Neural cell (in vitro differentiated cells): Measurements from ENCODE around the gene ROBO1. TPM values are rescaled to one million over a fixed set of nuclear protein-coding genes. Genes with fewer than 3 reads are reported as not detected.

ENCODE experiments used
- H2AFZ ChIP-seq: fragments of 200-600, 300-800 bp; sonication (generic), shearing (Covaris generic); 2 replicates; pipeline ENCODE4 v1.6.0; 2014; ENCODE audit warnings: low read depth, mild to moderate bottlenecking, antibody characterized with exemption, low read length, moderate library complexity
- H3F3A ChIP-seq: fragments of 200-600 bp; shearing (Covaris generic); 2 replicates; pipeline ENCODE4 v1.6.1; 2016; ENCODE audit warnings: mild to moderate bottlenecking, moderate library complexity, mixed read lengths, antibody characterized with exemption, low read length; ENCODE audit not compliant: insufficient read depth, poor library complexity, severe bottlenecking
- H3K27ac ChIP-seq: fragments of 200-600, 300-800 bp; sonication (generic), shearing (Covaris generic); 2 replicates; pipeline ENCODE4 v1.5.1; 2014; ENCODE audit warnings: mild to moderate bottlenecking, low read length, moderate library complexity
- H3K27me3 ChIP-seq: fragments of 300-800, 200-600 bp; sonication (generic), shearing (Covaris generic); 2 replicates; pipeline ENCODE4 v1.6.0; 2014; ENCODE audit warnings: mild to moderate bottlenecking, low read depth, low read length, moderate library complexity; ENCODE audit not compliant: insufficient read depth
- H3K36me3 ChIP-seq: fragments of 300-800, 200-600 bp; sonication (generic), shearing (Covaris generic); 2 replicates; pipeline ENCODE4 v1.5.1; 2014; ENCODE audit warnings: mild to moderate bottlenecking, antibody characterized with exemption, low read length, moderate library complexity; ENCODE audit not compliant: insufficient read depth
- H3K4me2 ChIP-seq: fragments of 300-800, 200-600 bp; sonication (generic), shearing (Covaris generic); 2 replicates; pipeline ENCODE4 v1.6.0; 2014; ENCODE audit warnings: mild to moderate bottlenecking, low read length
- H3K4me3 ChIP-seq: fragments of 300-800, 200-600 bp; sonication (generic), shearing (Covaris generic); 2 replicates; pipeline ENCODE4 v1.5.1; 2014; ENCODE audit warnings: mild to moderate bottlenecking, low read length, moderate library complexity
- H3K79me2 ChIP-seq: fragments of 200-600 bp; shearing (Covaris generic); replicated peaks from 2 replicates; pipeline ENCODE4 v1.6.0; 2014; ENCODE audit warnings: mild to moderate bottlenecking, low read length, moderate library complexity; ENCODE audit not compliant: insufficient read depth
- H3K9ac ChIP-seq: fragments of 300-800, 200-600 bp; sonication (generic), shearing (Covaris generic); 2 replicates; pipeline ENCODE4 v1.6.1; 2016; ENCODE audit warnings: mild to moderate bottlenecking, low read length, mixed read lengths
- H3K9me2 ChIP-seq: fragments of 200-600 bp; shearing (Covaris generic); 2 replicates; pipeline ENCODE4 v1.6.1; 2016; ENCODE audit warnings: mild to moderate bottlenecking, low read length, mixed read lengths; ENCODE audit not compliant: insufficient read depth
- H3K9me3 ChIP-seq: fragments of 200-600, 300-800 bp; sonication (generic), shearing (Covaris generic); 2 replicates; pipeline ENCODE4 v1.6.1; 2016; ENCODE audit warnings: mild to moderate bottlenecking, mixed run types, low read length, moderate library complexity, mixed read lengths
- H4K20me1 ChIP-seq: fragments of 200-600 bp; shearing (Covaris generic); 2 replicates; pipeline ENCODE4 v1.6.1; 2016; ENCODE audit warnings: mild to moderate bottlenecking, mixed run types; ENCODE audit not compliant: insufficient read depth
- CTCF ChIP-seq: fragments of 450-650 bp; IDR thresholded peaks from 2 replicates; pipeline ENCODE4 v1.5.1; 2014; ENCODE audit warnings: antibody characterized with exemption, mild to moderate bottlenecking, moderate library complexity; ENCODE audit not compliant: poor library complexity, severe bottlenecking
- EP300 ChIP-seq: fragments of 450-650 bp; conservative IDR thresholded peaks from 2 replicates; pipeline ENCODE4 v1.6.1; 2014; ENCODE audit warnings: antibody characterized with exemption, mild to moderate bottlenecking, moderate library complexity; ENCODE audit not compliant: poor library complexity, severe bottlenecking
- EZH2 ChIP-seq: fragments of 200-600, 300-800 bp; shearing (Covaris generic), sonication (generic); IDR thresholded peaks from 2 replicates; pipeline ENCODE4 v1.6.1; 2014; ENCODE audit warnings: antibody characterized with exemption, low read length, borderline replicate concordance, mild to moderate bottlenecking; ENCODE audit not compliant: insufficient read depth, poor library complexity, severe bottlenecking
- MXI1 ChIP-seq: fragments of 450-650 bp; conservative IDR thresholded peaks from 2 replicates; pipeline ENCODE4 v1.6.1; 2014; ENCODE audit warnings: antibody characterized with exemption, mild to moderate bottlenecking; ENCODE audit not compliant: poor library complexity, severe bottlenecking
- POLR2AphosphoS5 ChIP-seq: IDR thresholded peaks from 2 replicates; pipeline ENCODE4 v1.6.1; 2012
- RAD21 ChIP-seq: fragments of 450-650 bp; conservative IDR thresholded peaks from 2 replicates; pipeline ENCODE4 v1.6.1; 2014; ENCODE audit warnings: antibody characterized with exemption, mild to moderate bottlenecking, moderate library complexity
- REST ChIP-seq: IDR thresholded peaks from 2 replicates; pipeline ENCODE4 v1.6.1; 2012; ENCODE audit warnings: borderline replicate concordance
- SMC3 ChIP-seq: fragments of 450-650 bp; conservative IDR thresholded peaks from 2 replicates; pipeline ENCODE4 v1.6.1; 2014; ENCODE audit warnings: antibody characterized with exemption, mild to moderate bottlenecking, moderate library complexity; ENCODE audit not compliant: poor library complexity
- TAF1 ChIP-seq: IDR thresholded peaks from 2 replicates; pipeline ENCODE4 v1.6.1; 2012; ENCODE audit warnings: low read depth
- polyA plus RNA-seq: library from polyadenylated mRNA; depleted of rRNA; stranded (reverse); fragments of >200 nt; gene quantifications from 2 replicates; pipeline ENCODE4 v1.2.3, GENCODE V29; 2014

ROBO1 gene
- polyA plus RNA-seq, 1 donor from 2014 or later: 183 TPM

DNA sequence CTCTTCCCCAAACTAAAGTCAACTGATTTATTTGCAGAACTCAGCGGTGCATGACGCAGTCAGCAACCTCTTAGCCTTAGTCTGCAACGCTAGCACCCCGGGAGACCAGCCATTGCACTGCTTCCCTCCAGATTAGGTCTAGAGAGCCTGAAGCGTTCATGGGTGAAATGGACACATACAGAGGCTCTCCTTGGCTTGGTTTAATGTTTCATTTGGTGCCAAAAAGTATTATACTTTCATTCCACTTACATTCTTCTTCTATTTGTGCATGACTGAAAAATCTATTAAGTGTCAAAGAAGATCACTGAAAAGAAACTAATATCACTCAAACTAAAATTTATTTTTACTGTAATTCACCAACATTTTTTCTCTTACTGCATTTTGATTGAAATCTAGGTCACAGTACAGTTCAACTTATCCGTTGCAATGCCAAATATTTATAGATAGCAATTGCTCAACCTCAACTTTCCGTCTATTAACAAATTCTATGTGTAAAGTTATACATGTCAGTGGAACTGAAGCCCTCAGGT lies 116.2 kb downstream of the ROBO1 start:
- no peaks in the 10 kb centered on the region for H3F3A ChIP-seq
- no peaks in the 10 kb centered on the region for H3K79me2 ChIP-seq
- no peaks in the 10 kb centered on the region for H3K9me2 ChIP-seq
- H3K4me3 ChIP-seq: no peak overlapping the region
- H3K9me3 ChIP-seq: no peaks in the 10 kb centered on the region
- H3K9ac ChIP-seq: no peak overlapping the region
- H2AFZ ChIP-seq: no peak overlapping the region
- no peak overlapping the region for H3K27ac ChIP-seq
- no peaks in the 10 kb centered on the region for H4K20me1 ChIP-seq
- no peaks in the 10 kb centered on the region for H3K36me3 ChIP-seq
- TF ChIP-seq CTCF: no peak
- no peak for TF ChIP-seq EP300
- no peak for TF ChIP-seq TAF1
- no peak for TF ChIP-seq REST
- no peak for TF ChIP-seq RAD21
- TF ChIP-seq SMC3: no peak
- TF ChIP-seq POLR2AphosphoS5: no peak
- no peak for TF ChIP-seq EZH2
- TF ChIP-seq MXI1: no peak
- H3K27me3 ChIP-seq: no peaks in the 10 kb centered on the region
- no peak overlapping the region for H3K4me2 ChIP-seq

- H3K4me3 ChIP-seq: no peak overlapping the region
- H3K9me3 ChIP-seq: no peaks in the 10 kb centered on the region
- no peaks in the 10 kb centered on the region for H3K36me3 ChIP-seq
- H3K9ac ChIP-seq: no peak overlapping the region
- H3K27ac ChIP-seq: no peak overlapping the region
- H3K9me2 ChIP-seq: no peaks in the 10 kb centered on the region
- H3K4me2 ChIP-seq: no peak overlapping the region
- H4K20me1 ChIP-seq: no peaks in the 10 kb centered on the region
- H3K79me2 ChIP-seq: no peaks in the 10 kb centered on the region
- H3K27me3 ChIP-seq: no peaks in the 10 kb centered on the region
- H2AFZ ChIP-seq: no peak overlapping the region
- H3F3A ChIP-seq: peaks cover 2% of the 10 kb centered on the region
- TF ChIP-seq POLR2AphosphoS5 (no peak), SMC3 (no peak), CTCF (no peak), EP300 (no peak), TAF1 (no peak), MXI1 (no peak), REST (no peak), RAD21 (no peak), EZH2 (no peak)
These were observed 127.9 kb downstream of the ROBO1 start for GRCh38 chr3:79639855-79640254.
